ENCODE data around the gene RFT1.

The RFT1 gene

DNA sequence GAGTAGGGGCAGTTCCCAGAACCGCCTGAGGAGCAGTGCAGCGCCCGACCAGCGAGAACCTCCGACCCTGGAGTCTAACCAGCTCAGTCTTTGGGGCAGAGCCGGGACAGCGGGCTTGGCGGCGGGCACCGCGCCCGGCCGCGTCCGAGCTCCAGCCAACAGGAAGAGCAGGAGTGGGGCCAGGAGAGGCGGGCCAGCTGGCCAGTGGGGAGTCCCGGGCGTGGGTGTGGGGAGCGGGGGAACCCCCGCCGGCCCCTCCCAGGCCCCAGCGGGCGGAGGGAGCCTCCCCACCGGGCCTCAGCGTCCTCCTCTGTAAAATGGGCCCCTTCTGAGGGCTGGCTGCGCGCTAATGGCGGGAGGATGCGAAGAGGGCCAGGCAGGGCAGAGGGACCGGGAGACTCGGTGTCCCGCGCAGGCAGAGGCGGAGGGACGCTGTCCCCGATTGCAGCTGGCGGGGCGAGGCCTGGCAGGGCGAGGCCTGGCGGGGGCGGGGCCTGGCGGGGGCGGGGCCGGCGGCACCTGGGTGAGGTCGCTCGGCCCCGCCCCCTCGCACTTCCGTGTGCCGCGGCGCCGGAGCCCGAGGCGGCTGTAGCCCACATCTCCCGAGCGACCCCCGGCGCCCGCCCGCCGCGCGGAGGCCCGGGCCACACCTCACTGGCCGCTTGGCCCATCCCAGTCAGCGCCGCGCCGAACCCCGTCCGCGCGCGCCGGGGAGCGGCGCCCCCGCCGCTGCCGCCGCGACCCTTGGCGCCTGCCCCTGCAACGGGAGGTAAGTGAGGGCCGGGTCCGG, 30.6 kb upstream of the RFT1 start, which contains the start of gene PRKCD (continued):
- TF ChIP-seq ZNF639 (tag by site-specific recombination; IDR thresholded peaks at IDR 0.05) (no peak), ZNF202 (tag by site-specific recombination; IDR thresholded peaks at IDR 0.05; ENCODE audit: borderline replicate concordance) (no peak), ZNF18 (tag by site-specific recombination; IDR thresholded peaks at IDR 0.05) (no peak), ZNF629 (tag by site-specific recombination; IDR thresholded peaks at IDR 0.05) (no peak), ZNF404 (tag by site-specific recombination; IDR thresholded peaks at IDR 0.05) (no peak), ZNF501 (tag by site-specific recombination; IDR thresholded peaks at IDR 0.05) (peak; percentile 72; the same call in 1 of the 2 replicates), ZNF350 (tag by site-specific recombination; IDR thresholded peaks at IDR 0.05) (no peak), ZNF133 (tag by site-specific recombination; IDR thresholded peaks at IDR 0.05) (no peak), RBAK (tag by site-specific recombination; IDR thresholded peaks at IDR 0.05) (no peak), ZNF571 (tag by site-specific recombination; IDR thresholded peaks at IDR 0.05) (no peak), ZNF561 (tag by site-specific recombination; IDR thresholded peaks at IDR 0.05; ENCODE audit: borderline replicate concordance) (no peak), IKZF3 (tag by site-specific recombination; IDR thresholded peaks at IDR 0.05) (no peak), ZNF292 (tag by site-specific recombination; IDR thresholded peaks at IDR 0.05; ENCODE audit: borderline replicate concordance, low read depth) (no peak), GFI1B (tag by site-specific recombination; IDR thresholded peaks at IDR 0.05) (no peak), BCL11A (tag by site-specific recombination; IDR thresholded peaks at IDR 0.05; ENCODE audit: low read depth) (no peak), ZNF777 (tag by site-specific recombination; IDR thresholded peaks at IDR 0.05; ENCODE audit: borderline replicate concordance) (no peak), ZFHX2 (tag by site-specific recombination; conservative IDR thresholded peaks at IDR 0.05) (peak; percentile 85), ZNF837 (tag by site-specific recombination; IDR thresholded peaks at IDR 0.05) (no peak), ZXDB (tag by site-specific recombination; IDR thresholded peaks at IDR 0.05) (peak; percentile 17; the same call in 1 of the 2 replicates), ZNF341 (tag by site-specific recombination; IDR thresholded peaks at IDR 0.05; ENCODE audit: low read depth) (peak; percentile 69), ZBTB21 (tag by site-specific recombination; IDR thresholded peaks at IDR 0.05) (no peak), ZBTB26 (tag by site-specific recombination; optimal IDR thresholded peaks at IDR 0.05) (no peak), ZNF701 (tag by site-specific recombination; IDR thresholded peaks at IDR 0.05) (no peak), ZNF514 (tag by site-specific recombination; IDR thresholded peaks at IDR 0.05) (no peak), ZNF596 (tag by site-specific recombination; IDR thresholded peaks at IDR 0.05) (no peak), MYNN (tag by site-specific recombination; IDR thresholded peaks at IDR 0.05; ENCODE audit: borderline replicate concordance) (no peak), ZNF792 (tag by site-specific recombination; IDR thresholded peaks at IDR 0.05) (no peak), ZNF248 (tag by site-specific recombination; IDR thresholded peaks at IDR 0.05) (no peak), PRDM1 (tag by site-specific recombination; IDR thresholded peaks at IDR 0.05) (no peak)
- TF ChIP-seq, protein P1, sequence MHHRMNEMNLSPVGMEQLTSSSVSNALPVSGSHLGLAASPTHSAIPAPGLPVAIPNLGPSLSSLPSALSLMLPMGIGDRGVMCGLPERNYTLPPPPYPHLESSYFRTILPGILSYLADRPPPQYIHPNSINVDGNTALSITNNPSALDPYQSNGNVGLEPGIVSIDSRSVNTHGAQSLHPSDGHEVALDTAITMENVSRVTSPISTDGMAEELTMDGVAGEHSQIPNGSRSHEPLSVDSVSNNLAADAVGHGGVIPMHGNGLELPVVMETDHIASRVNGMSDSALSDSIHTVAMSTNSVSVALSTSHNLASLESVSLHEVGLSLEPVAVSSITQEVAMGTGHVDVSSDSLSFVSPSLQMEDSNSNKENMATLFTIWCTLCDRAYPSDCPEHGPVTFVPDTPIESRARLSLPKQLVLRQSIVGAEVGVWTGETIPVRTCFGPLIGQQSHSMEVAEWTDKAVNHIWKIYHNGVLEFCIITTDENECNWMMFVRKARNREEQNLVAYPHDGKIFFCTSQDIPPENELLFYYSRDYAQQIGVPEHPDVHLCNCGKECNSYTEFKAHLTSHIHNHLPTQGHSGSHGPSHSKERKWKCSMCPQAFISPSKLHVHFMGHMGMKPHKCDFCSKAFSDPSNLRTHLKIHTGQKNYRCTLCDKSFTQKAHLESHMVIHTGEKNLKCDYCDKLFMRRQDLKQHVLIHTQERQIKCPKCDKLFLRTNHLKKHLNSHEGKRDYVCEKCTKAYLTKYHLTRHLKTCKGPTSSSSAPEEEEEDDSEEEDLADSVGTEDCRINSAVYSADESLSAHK (tag by site-specific recombination; IDR thresholded peaks at IDR 0.05) = no peak
- TF ChIP-seq, protein P2, sequence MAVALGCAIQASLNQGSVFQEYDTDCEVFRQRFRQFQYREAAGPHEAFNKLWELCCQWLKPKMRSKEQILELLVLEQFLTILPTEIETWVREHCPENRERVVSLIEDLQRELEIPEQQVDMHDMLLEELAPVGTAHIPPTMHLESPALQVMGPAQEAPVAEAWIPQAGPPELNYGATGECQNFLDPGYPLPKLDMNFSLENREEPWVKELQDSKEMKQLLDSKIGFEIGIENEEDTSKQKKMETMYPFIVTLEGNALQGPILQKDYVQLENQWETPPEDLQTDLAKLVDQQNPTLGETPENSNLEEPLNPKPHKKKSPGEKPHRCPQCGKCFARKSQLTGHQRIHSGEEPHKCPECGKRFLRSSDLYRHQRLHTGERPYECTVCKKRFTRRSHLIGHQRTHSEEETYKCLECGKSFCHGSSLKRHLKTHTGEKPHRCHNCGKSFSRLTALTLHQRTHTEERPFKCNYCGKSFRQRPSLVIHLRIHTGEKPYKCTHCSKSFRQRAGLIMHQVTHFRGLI (tag by site-specific recombination; IDR thresholded peaks at IDR 0.05) = peak; percentile 71
